SK-N-SH (cell line): ENCODE measurements around the gene SPEG. TPM values are rescaled to one million over a fixed set of nuclear protein-coding genes. Genes with fewer than 3 reads are reported as not detected.

Experiments used
- CTCF ChIA-PET: fragments of 300-600, 350-600 bp; formaldehyde crosslinking; extraction: SDS; loops from one replicate; lab custom pipeline; 2021; lab: Yijun Ruan, JAX
- POLR2A ChIA-PET: fragments of 350-600 bp; sonication (Branson Sonifier 250); formaldehyde crosslinking; extraction: SDS; loops from one replicate; lab custom pipeline; 2020; ENCODE audit warnings: antibody characterized with exemption, inconsistent platforms; lab: Yijun Ruan, JAX
- DNase-seq: peaks from one replicate; pipeline ENCODE4 v3.0.0; 2012
- H2AFZ ChIP-seq: fragments of 200-600 bp; sonication (generic); 2 replicates; pipeline ENCODE4 v1.8.1; 2016; ENCODE audit warnings: antibody characterized with exemption, mild to moderate bottlenecking, low read depth
- H3F3A ChIP-seq: fragments of 200-600 bp; sonication (generic); replicated peaks from 2 replicates; pipeline ENCODE3; 2016; ENCODE audit warnings: antibody characterized with exemption, mild to moderate bottlenecking; ENCODE audit not compliant: insufficient read depth
- H3K27ac ChIP-seq, 2 experiments: fragments of 200-500 bp in 1 of 2; fragments of 200-600 bp in 1 of 2; sonication (Bioruptor generic) in 1 of 2; sonication (generic), shearing (Covaris generic) in 1 of 2; 2 replicates each; pipeline versions ENCODE4 v1.5.1 to v1.6.1; 2014 to 2016; ENCODE audit warnings: low read depth in 2 of 2, inconsistent platforms in 1 of 2, low read length in 1 of 2, mild to moderate bottlenecking in 1 of 2, mixed read lengths in 1 of 2
- H3K27me3 ChIP-seq: fragments of 200-600 bp; sonication (generic), shearing (Covaris generic); 2 replicates; pipeline ENCODE4 v1.6.1; 2016; ENCODE audit warnings: mixed run types; ENCODE audit not compliant: insufficient read depth
- H3K36me3 ChIP-seq, 2 experiments: fragments of 200-500 bp in 1 of 2; fragments of 200-600 bp in 1 of 2; sonication (Bioruptor generic) in 1 of 2; sonication (generic) in 1 of 2; replicated peaks in 1 of 2; 2 replicates each; pipeline versions ENCODE3 to v1.5.1; 2014 to 2016; ENCODE audit warnings: low read length in 1 of 2, mild to moderate bottlenecking in 1 of 2; ENCODE audit not compliant: insufficient read depth in 2 of 2, control insufficient read depth in 1 of 2
- H3K4me1 ChIP-seq, 2 experiments: fragments of 200-500 bp in 1 of 2; fragments of 200-600 bp in 1 of 2; sonication (Bioruptor generic) in 1 of 2; sonication (generic), shearing (Covaris generic) in 1 of 2; 2 replicates each; pipeline versions ENCODE4 v1.5.1 to v1.6.1; 2014 to 2016; ENCODE audit warnings: low read depth in 1 of 2, low read length in 1 of 2, mixed run types in 1 of 2; ENCODE audit not compliant: insufficient read depth in 2 of 2, control insufficient read depth in 1 of 2
- H3K4me2 ChIP-seq: fragments of 200-600 bp; sonication (generic), shearing (Covaris generic); 2 replicates; pipeline ENCODE4 v1.6.1; 2017; ENCODE audit warnings: mixed run types
- H3K4me3 ChIP-seq, 2 experiments: fragments of 200-500 bp in 1 of 2; fragments of 200-600 bp in 1 of 2; sonication (Bioruptor generic) in 1 of 2; sonication (generic), shearing (Covaris generic) in 1 of 2; 2 replicates each; pipeline versions ENCODE4 v1.5.1 to v1.8.1; 2014 to 2016; ENCODE audit warnings: low read depth in 2 of 2, inconsistent platforms in 1 of 2, low read length in 1 of 2, mild to moderate bottlenecking in 1 of 2, mixed read lengths in 1 of 2, moderate library complexity in 1 of 2
- H3K79me2 ChIP-seq: fragments of 200-600 bp; sonication (generic); 2 replicates; pipeline ENCODE4 v1.8.1; 2017; ENCODE audit warnings: mild to moderate bottlenecking; ENCODE audit not compliant: insufficient read depth
- H3K9ac ChIP-seq: fragments of 200-600 bp; sonication (generic); 2 replicates; pipeline ENCODE4 v1.6.1; 2017; ENCODE audit warnings: mixed run types
- H3K9me2 ChIP-seq: fragments of 200-600 bp; sonication (generic); 2 replicates; pipeline ENCODE4 v1.6.1; 2017; ENCODE audit warnings: mixed run types
- H3K9me3 ChIP-seq: fragments of 200-600 bp; sonication (generic); 2 replicates; pipeline ENCODE4 v1.6.1; 2017; ENCODE audit warnings: mixed run types, mild to moderate bottlenecking, moderate library complexity
- H4K20me1 ChIP-seq: fragments of 200-600 bp; sonication (generic); 2 replicates; pipeline ENCODE4 v1.6.1; 2017; ENCODE audit warnings: mild to moderate bottlenecking, mixed run types; ENCODE audit not compliant: insufficient read depth
- CHD2 ChIP-seq: fragments of 150-350 bp; IDR thresholded peaks from 2 replicates; pipeline ENCODE4 v1.6.1; 2018; ENCODE audit warnings: low read length; ENCODE audit not compliant: partially characterized antibody
- EP300 ChIP-seq, 2 experiments: IDR thresholded peaks; 2 replicates each; pipeline versions ENCODE4 v1.4.0 to v1.6.1; 2012; ENCODE audit warnings: borderline replicate concordance in 1 of 2, low read depth in 1 of 2, low read length in 1 of 2
- FOSL2 ChIP-seq: IDR thresholded peaks from 2 replicates; pipeline ENCODE4 v1.4.0; 2012; ENCODE audit warnings: low read depth, mild to moderate bottlenecking, moderate library complexity, borderline replicate concordance
- FOXJ3 ChIP-seq: sonication (generic); formaldehyde crosslinking; IDR thresholded peaks from 2 replicates; pipeline ENCODE4 v1.5.1; 2020; ENCODE audit warnings: mild to moderate bottlenecking, missing genetic modification reagents
- FOXM1 ChIP-seq: IDR thresholded peaks from 2 replicates; pipeline ENCODE4 v1.4.0; 2012; ENCODE audit warnings: low read depth, mild to moderate bottlenecking
- GATA2 ChIP-seq: sonication (generic); formaldehyde crosslinking; IDR thresholded peaks from 2 replicates; pipeline ENCODE4 v1.5.0; 2020; ENCODE audit warnings: mild to moderate bottlenecking, missing genetic modification reagents
- IRF3 ChIP-seq: fragments of 150-350 bp; IDR thresholded peaks from 2 replicates; pipeline ENCODE4 v1.6.1; 2016; ENCODE audit warnings: mild to moderate bottlenecking, low read depth, low read length
- JUND ChIP-seq: IDR thresholded peaks from 2 replicates; pipeline ENCODE4 v1.4.0; 2012
- MAX ChIP-seq: IDR thresholded peaks from 2 replicates; pipeline ENCODE4 v1.4.0; 2012; ENCODE audit warnings: low read depth
- MEF2A ChIP-seq: IDR thresholded peaks from 2 replicates; pipeline ENCODE4 v1.4.0; 2012; ENCODE audit warnings: low read depth, borderline replicate concordance
- MXI1 ChIP-seq: IDR thresholded peaks from 2 replicates; pipeline ENCODE4 v1.6.1; 2012; ENCODE audit warnings: mild to moderate bottlenecking, low read depth, low read length, improper control_type of control experiment
- NFIC ChIP-seq: IDR thresholded peaks from 2 replicates; pipeline ENCODE4 v1.4.0; 2012; ENCODE audit warnings: borderline replicate concordance
- NRF1 ChIP-seq: IDR thresholded peaks from 2 replicates; pipeline ENCODE4 v1.6.1; 2012; ENCODE audit warnings: low read depth, mild to moderate bottlenecking, low read length
- PBX3 ChIP-seq: IDR thresholded peaks from 2 replicates; pipeline ENCODE4; 2012
- RAD21 ChIP-seq: IDR thresholded peaks from 2 replicates; pipeline ENCODE4 v1.6.1; 2012; ENCODE audit warnings: mild to moderate bottlenecking, low read length
- RCOR1 ChIP-seq: fragments of 150-350 bp; IDR thresholded peaks from 2 replicates; pipeline ENCODE4 v1.6.1; 2017; ENCODE audit warnings: antibody characterized with exemption, low read length
- RXRA ChIP-seq: IDR thresholded peaks from 2 replicates; pipeline ENCODE4 v1.4.0; 2012; ENCODE audit warnings: low read depth, mild to moderate bottlenecking, borderline replicate concordance
- SIN3A ChIP-seq: IDR thresholded peaks from 2 replicates; pipeline ENCODE4 v1.6.1; 2012; ENCODE audit warnings: low read depth, mild to moderate bottlenecking, low read length, moderate library complexity, borderline replicate concordance
- SMC3 ChIP-seq: IDR thresholded peaks from 2 replicates; pipeline ENCODE4 v1.6.1; 2012; ENCODE audit warnings: low read depth, low read length, improper control_type of control experiment
- TAF1 ChIP-seq: IDR thresholded peaks from 2 replicates; pipeline ENCODE4 v1.6.1; 2012; ENCODE audit warnings: low read depth, mild to moderate bottlenecking, low read length, moderate library complexity, borderline replicate concordance
- TEAD4 ChIP-seq: IDR thresholded peaks from 2 replicates; pipeline ENCODE4 v1.4.0; 2012; ENCODE audit warnings: mild to moderate bottlenecking, borderline replicate concordance; ENCODE audit not compliant: insufficient read depth
- USF1 ChIP-seq: IDR thresholded peaks from 2 replicates; pipeline ENCODE4 v1.4.0; 2012; ENCODE audit warnings: low read depth, borderline replicate concordance
- USF2 ChIP-seq: fragments of 150-350 bp; IDR thresholded peaks from 2 replicates; pipeline ENCODE4 v1.6.1; 2017; ENCODE audit warnings: antibody characterized with exemption, low read length, low read depth, borderline replicate concordance
- YY1 ChIP-seq: IDR thresholded peaks from 2 replicates; pipeline ENCODE4 v1.4.0; 2012; ENCODE audit warnings: low read depth, mild to moderate bottlenecking
- ZBTB33 ChIP-seq: IDR thresholded peaks from 2 replicates; pipeline ENCODE4 v1.4.0; 2012; ENCODE audit warnings: low read depth, borderline replicate concordance
- whole genome bisulfite sequencing: methylation state at CpG from one replicate; pipeline ENCODE4 v1.1.6; 2017; ENCODE audit warnings: low lambda C conversion rate; 5-methylcytosine and 5-hydroxymethylcytosine counted together
- polyA plus RNA-seq, 3 experiments: library from polyadenylated mRNA; depleted of rRNA; stranded (reverse); fragments of >200 nt; gene quantifications; 2 replicates each; pipeline ENCODE4 v1.2.3, GENCODE V29; 2012

SPEG gene
- polyA plus RNA-seq, 1 of the 3 experiments (the other 2 are of a cell fraction): 107 TPM

GRCh38 chr2:219452361-219453317 lies 18.0 kb downstream of the SPEG start:
- 0 out of 2 replicates have a peak, but pooled peaks cover 9% of the 10 kb centered on the region for H3K79me2 ChIP-seq
- H4K20me1 ChIP-seq: no peaks in the 10 kb centered on the region
- POLR2A ChIA-PET: interaction anchor here (0.9 to 1.8 kb wide), 6 partner anchors 19 to 76 kb away, joined by 3 to 8 read pairs (median 4); partner anchors contain the start of gene GMPPA
- peaks cover 32 to 44% of the 10 kb centered on the region in 2 experiments for H3K36me3 ChIP-seq
- no peaks in the 10 kb centered on the region for H3K27me3 ChIP-seq
- peaks cover 29 to 35% of the 10 kb centered on the region in 2 experiments for H3K4me1 ChIP-seq
- H3K9me2 ChIP-seq: no peaks in the 10 kb centered on the region
- 43% methylated on average over 18 of the region's 23 CpGs for WGBS
- H3K9ac ChIP-seq: peak overlapping the region; percentile 56
- no peaks in the 10 kb centered on the region for H3K9me3 ChIP-seq
- H3F3A ChIP-seq: peaks cover 20% of the 10 kb centered on the region
- no peak overlapping the region for H2AFZ ChIP-seq
- peak overlapping the region; percentile 72 for H3K4me2 ChIP-seq
- peak overlapping the region; percentile 90 to 98 for H3K27ac ChIP-seq
- CTCF ChIA-PET: interaction anchor here (1.0 to 10.9 kb wide), 12 partner anchors 11 to 237 kb away, joined by 3 to 159 read pairs (median 10); partner anchors contain the start of gene STK11IP
- H3K4me3 ChIP-seq: no peak overlapping the region
- DNase-seq: peak; percentile 63
- peak; percentile 99 for TF ChIP-seq NFIC
- no peak for TF ChIP-seq RCOR1
- TF ChIP-seq FOXM1: peak; percentile 92
- TF ChIP-seq SMC3: no peak
- TF ChIP-seq EP300 (IDR thresholded peaks at IDR 0.05; ENCODE audit: borderline replicate concordance in 1 of 2, low read depth in 1 of 2, low read length in 1 of 2): peak in 1 of 2 experiments; percentile 96; a peak in 2 of 4 replicates
- peak; percentile 84 for TF ChIP-seq TEAD4
- no peak for TF ChIP-seq RAD21
- no peak for TF ChIP-seq USF2
- TF ChIP-seq FOXJ3: no peak
- no peak for TF ChIP-seq CHD2
- peak; percentile 88; the same call in 1 of the 2 replicates for TF ChIP-seq RXRA
- TF ChIP-seq ZBTB33: peak; percentile 55; the same call in 1 of the 2 replicates
- TF ChIP-seq NRF1: no peak
- TF ChIP-seq MAX: peak; percentile 92
- TF ChIP-seq FOSL2: peak; percentile 98
- no peak for TF ChIP-seq GATA2 (CRISPR knock-in tag)
- TF ChIP-seq MXI1: 0 out of 2 replicates have a peak, but pooled peaks have one; percentile 32
- TF ChIP-seq PBX3: peak; percentile 69
- TF ChIP-seq MEF2A: peak; percentile 72; the same call in 1 of the 2 replicates
- peak; percentile 85; the same call in 1 of the 2 replicates for TF ChIP-seq SIN3A
- TF ChIP-seq TAF1: peak; percentile 57
- TF ChIP-seq YY1: peak; percentile 79
- peak; percentile 49; the same call in 1 of the 2 replicates for TF ChIP-seq USF1
- peak; percentile 98 for TF ChIP-seq JUND
- no peak for TF ChIP-seq IRF3
